SK-N-SH (cell line): ENCODE results near the gene CDK3. TPM values are rescaled to one million over a fixed set of nuclear protein-coding genes. Genes with fewer than 3 reads are reported as not detected.

Source experiments
- CTCF ChIA-PET: fragments of 300-600, 350-600 bp; formaldehyde crosslinking; extraction: SDS; loops from one replicate; lab custom pipeline; 2021; lab: Yijun Ruan, JAX
- POLR2A ChIA-PET: fragments of 350-600 bp; sonication (Branson Sonifier 250); formaldehyde crosslinking; extraction: SDS; loops from one replicate; lab custom pipeline; 2020; ENCODE audit warnings: antibody characterized with exemption, inconsistent platforms; lab: Yijun Ruan, JAX
- DNase-seq: peaks from one replicate; pipeline ENCODE4 v3.0.0; 2012
- H2AFZ ChIP-seq: fragments of 200-600 bp; sonication (generic); 2 replicates; pipeline ENCODE4 v1.8.1; 2016; ENCODE audit warnings: antibody characterized with exemption, mild to moderate bottlenecking, low read depth
- H3F3A ChIP-seq: fragments of 200-600 bp; sonication (generic); replicated peaks from 2 replicates; pipeline ENCODE3; 2016; ENCODE audit warnings: antibody characterized with exemption, mild to moderate bottlenecking; ENCODE audit not compliant: insufficient read depth
- H3K27ac ChIP-seq, 2 experiments: fragments of 200-500 bp in 1 of 2; fragments of 200-600 bp in 1 of 2; sonication (Bioruptor generic) in 1 of 2; sonication (generic), shearing (Covaris generic) in 1 of 2; 2 replicates each; pipeline versions ENCODE4 v1.5.1 to v1.6.1; 2014 to 2016; ENCODE audit warnings: low read depth in 2 of 2, inconsistent platforms in 1 of 2, low read length in 1 of 2, mild to moderate bottlenecking in 1 of 2, mixed read lengths in 1 of 2
- H3K27me3 ChIP-seq: fragments of 200-600 bp; sonication (generic), shearing (Covaris generic); 2 replicates; pipeline ENCODE4 v1.6.1; 2016; ENCODE audit warnings: mixed run types; ENCODE audit not compliant: insufficient read depth
- H3K36me3 ChIP-seq, 2 experiments: fragments of 200-500 bp in 1 of 2; fragments of 200-600 bp in 1 of 2; sonication (Bioruptor generic) in 1 of 2; sonication (generic) in 1 of 2; replicated peaks in 1 of 2; 2 replicates each; pipeline versions ENCODE3 to v1.5.1; 2014 to 2016; ENCODE audit warnings: low read length in 1 of 2, mild to moderate bottlenecking in 1 of 2; ENCODE audit not compliant: insufficient read depth in 2 of 2, control insufficient read depth in 1 of 2
- H3K4me1 ChIP-seq, 2 experiments: fragments of 200-500 bp in 1 of 2; fragments of 200-600 bp in 1 of 2; sonication (Bioruptor generic) in 1 of 2; sonication (generic), shearing (Covaris generic) in 1 of 2; 2 replicates each; pipeline versions ENCODE4 v1.5.1 to v1.6.1; 2014 to 2016; ENCODE audit warnings: low read depth in 1 of 2, low read length in 1 of 2, mixed run types in 1 of 2; ENCODE audit not compliant: insufficient read depth in 2 of 2, control insufficient read depth in 1 of 2
- H3K4me2 ChIP-seq: fragments of 200-600 bp; sonication (generic), shearing (Covaris generic); 2 replicates; pipeline ENCODE4 v1.6.1; 2017; ENCODE audit warnings: mixed run types
- H3K4me3 ChIP-seq, 2 experiments: fragments of 200-500 bp in 1 of 2; fragments of 200-600 bp in 1 of 2; sonication (Bioruptor generic) in 1 of 2; sonication (generic), shearing (Covaris generic) in 1 of 2; 2 replicates each; pipeline versions ENCODE4 v1.5.1 to v1.8.1; 2014 to 2016; ENCODE audit warnings: low read depth in 2 of 2, inconsistent platforms in 1 of 2, low read length in 1 of 2, mild to moderate bottlenecking in 1 of 2, mixed read lengths in 1 of 2, moderate library complexity in 1 of 2
- H3K79me2 ChIP-seq: fragments of 200-600 bp; sonication (generic); 2 replicates; pipeline ENCODE4 v1.8.1; 2017; ENCODE audit warnings: mild to moderate bottlenecking; ENCODE audit not compliant: insufficient read depth
- H3K9ac ChIP-seq: fragments of 200-600 bp; sonication (generic); 2 replicates; pipeline ENCODE4 v1.6.1; 2017; ENCODE audit warnings: mixed run types
- H3K9me2 ChIP-seq: fragments of 200-600 bp; sonication (generic); 2 replicates; pipeline ENCODE4 v1.6.1; 2017; ENCODE audit warnings: mixed run types
- H3K9me3 ChIP-seq: fragments of 200-600 bp; sonication (generic); 2 replicates; pipeline ENCODE4 v1.6.1; 2017; ENCODE audit warnings: mixed run types, mild to moderate bottlenecking, moderate library complexity
- H4K20me1 ChIP-seq: fragments of 200-600 bp; sonication (generic); 2 replicates; pipeline ENCODE4 v1.6.1; 2017; ENCODE audit warnings: mild to moderate bottlenecking, mixed run types; ENCODE audit not compliant: insufficient read depth
- CHD2 ChIP-seq: fragments of 150-350 bp; IDR thresholded peaks from 2 replicates; pipeline ENCODE4 v1.6.1; 2018; ENCODE audit warnings: low read length; ENCODE audit not compliant: partially characterized antibody
- ELF1 ChIP-seq: IDR thresholded peaks from 2 replicates; pipeline ENCODE4 v1.4.0; 2012
- EP300 ChIP-seq, 2 experiments: IDR thresholded peaks; 2 replicates each; pipeline versions ENCODE4 v1.4.0 to v1.6.1; 2012; ENCODE audit warnings: borderline replicate concordance in 1 of 2, low read depth in 1 of 2, low read length in 1 of 2
- EZH2phosphoT487 ChIP-seq: fragments of 200-600 bp; sonication (generic); IDR thresholded peaks from 2 replicates; pipeline ENCODE4 v1.6.1; 2017; ENCODE audit warnings: low read depth, mixed run types, mild to moderate bottlenecking, antibody characterized with exemption, moderate library complexity, borderline replicate concordance
- FOSL2 ChIP-seq: IDR thresholded peaks from 2 replicates; pipeline ENCODE4 v1.4.0; 2012; ENCODE audit warnings: low read depth, mild to moderate bottlenecking, moderate library complexity, borderline replicate concordance
- FOXJ3 ChIP-seq: sonication (generic); formaldehyde crosslinking; IDR thresholded peaks from 2 replicates; pipeline ENCODE4 v1.5.1; 2020; ENCODE audit warnings: mild to moderate bottlenecking, missing genetic modification reagents
- FOXM1 ChIP-seq: IDR thresholded peaks from 2 replicates; pipeline ENCODE4 v1.4.0; 2012; ENCODE audit warnings: low read depth, mild to moderate bottlenecking
- GABPA ChIP-seq: IDR thresholded peaks from 2 replicates; pipeline ENCODE4 v1.4.0; 2012; ENCODE audit warnings: low read depth, mild to moderate bottlenecking
- GATA2 ChIP-seq: sonication (generic); formaldehyde crosslinking; IDR thresholded peaks from 2 replicates; pipeline ENCODE4 v1.5.0; 2020; ENCODE audit warnings: mild to moderate bottlenecking, missing genetic modification reagents
- JUND ChIP-seq: IDR thresholded peaks from 2 replicates; pipeline ENCODE4 v1.4.0; 2012
- MEF2A ChIP-seq: IDR thresholded peaks from 2 replicates; pipeline ENCODE4 v1.4.0; 2012; ENCODE audit warnings: low read depth, borderline replicate concordance
- MXI1 ChIP-seq: IDR thresholded peaks from 2 replicates; pipeline ENCODE4 v1.6.1; 2012; ENCODE audit warnings: mild to moderate bottlenecking, low read depth, low read length, improper control_type of control experiment
- NFIC ChIP-seq: IDR thresholded peaks from 2 replicates; pipeline ENCODE4 v1.4.0; 2012; ENCODE audit warnings: borderline replicate concordance
- NRF1 ChIP-seq: IDR thresholded peaks from 2 replicates; pipeline ENCODE4 v1.6.1; 2012; ENCODE audit warnings: low read depth, mild to moderate bottlenecking, low read length
- POLR2AphosphoS5 ChIP-seq: IDR thresholded peaks from 2 replicates; pipeline ENCODE4 v1.6.1; 2012; ENCODE audit warnings: low read depth, low read length
- RAD21 ChIP-seq: IDR thresholded peaks from 2 replicates; pipeline ENCODE4 v1.6.1; 2012; ENCODE audit warnings: mild to moderate bottlenecking, low read length
- RCOR1 ChIP-seq: fragments of 150-350 bp; IDR thresholded peaks from 2 replicates; pipeline ENCODE4 v1.6.1; 2017; ENCODE audit warnings: antibody characterized with exemption, low read length
- RFX5 ChIP-seq: IDR thresholded peaks from 2 replicates; pipeline ENCODE4 v1.6.1; 2012; ENCODE audit warnings: mild to moderate bottlenecking, improper control_type of control experiment, low read length
- RXRA ChIP-seq: IDR thresholded peaks from 2 replicates; pipeline ENCODE4 v1.4.0; 2012; ENCODE audit warnings: low read depth, mild to moderate bottlenecking, borderline replicate concordance
- SIN3A ChIP-seq: IDR thresholded peaks from 2 replicates; pipeline ENCODE4 v1.6.1; 2012; ENCODE audit warnings: low read depth, mild to moderate bottlenecking, low read length, moderate library complexity, borderline replicate concordance
- SMC3 ChIP-seq: IDR thresholded peaks from 2 replicates; pipeline ENCODE4 v1.6.1; 2012; ENCODE audit warnings: low read depth, low read length, improper control_type of control experiment
- TAF1 ChIP-seq: IDR thresholded peaks from 2 replicates; pipeline ENCODE4 v1.6.1; 2012; ENCODE audit warnings: low read depth, mild to moderate bottlenecking, low read length, moderate library complexity, borderline replicate concordance
- TCF12 ChIP-seq: IDR thresholded peaks from 2 replicates; pipeline ENCODE4 v1.4.0; 2012
- TEAD4 ChIP-seq: IDR thresholded peaks from 2 replicates; pipeline ENCODE4 v1.4.0; 2012; ENCODE audit warnings: mild to moderate bottlenecking, borderline replicate concordance; ENCODE audit not compliant: insufficient read depth
- YY1 ChIP-seq: IDR thresholded peaks from 2 replicates; pipeline ENCODE4 v1.4.0; 2012; ENCODE audit warnings: low read depth, mild to moderate bottlenecking
- WGBS: methylation state at CpG from one replicate; pipeline ENCODE4 v1.1.6; 2017; ENCODE audit warnings: low lambda C conversion rate; 5-methylcytosine and 5-hydroxymethylcytosine counted together
- polyA plus RNA-seq, 3 experiments: library from polyadenylated mRNA; depleted of rRNA; stranded (reverse); fragments of >200 nt; gene quantifications; 2 replicates each; pipeline ENCODE4 v1.2.3, GENCODE V29; 2012
- TF ChIP-seq, protein P1 (sequence below): IDR thresholded peaks from 2 replicates; pipeline ENCODE4 v1.4.0; 2012; ENCODE audit warnings: low read depth, borderline replicate concordance
- TF ChIP-seq, protein P2 (sequence below): IDR thresholded peaks from 2 replicates; pipeline ENCODE4 v1.4.0; 2012; ENCODE audit warnings: low read depth
- TF ChIP-seq, protein P3 (sequence below): fragments of 150-350 bp; IDR thresholded peaks from 2 replicates; pipeline ENCODE4 v1.6.1; 2017; ENCODE audit warnings: antibody characterized with exemption, low read length, low read depth, borderline replicate concordance
- TF ChIP-seq, protein P4 (sequence below): fragments of 150-350 bp; IDR thresholded peaks from 2 replicates; pipeline ENCODE4 v1.6.1; 2016; ENCODE audit warnings: mild to moderate bottlenecking, low read depth, low read length
- TF ChIP-seq, protein P5 (sequence below): IDR thresholded peaks from 2 replicates; pipeline ENCODE4; 2012

The CDK3 gene
- polyA plus RNA-seq, 1 of the 3 experiments (the other 2 are of a cell fraction) = 14.6 TPM

DNA sequence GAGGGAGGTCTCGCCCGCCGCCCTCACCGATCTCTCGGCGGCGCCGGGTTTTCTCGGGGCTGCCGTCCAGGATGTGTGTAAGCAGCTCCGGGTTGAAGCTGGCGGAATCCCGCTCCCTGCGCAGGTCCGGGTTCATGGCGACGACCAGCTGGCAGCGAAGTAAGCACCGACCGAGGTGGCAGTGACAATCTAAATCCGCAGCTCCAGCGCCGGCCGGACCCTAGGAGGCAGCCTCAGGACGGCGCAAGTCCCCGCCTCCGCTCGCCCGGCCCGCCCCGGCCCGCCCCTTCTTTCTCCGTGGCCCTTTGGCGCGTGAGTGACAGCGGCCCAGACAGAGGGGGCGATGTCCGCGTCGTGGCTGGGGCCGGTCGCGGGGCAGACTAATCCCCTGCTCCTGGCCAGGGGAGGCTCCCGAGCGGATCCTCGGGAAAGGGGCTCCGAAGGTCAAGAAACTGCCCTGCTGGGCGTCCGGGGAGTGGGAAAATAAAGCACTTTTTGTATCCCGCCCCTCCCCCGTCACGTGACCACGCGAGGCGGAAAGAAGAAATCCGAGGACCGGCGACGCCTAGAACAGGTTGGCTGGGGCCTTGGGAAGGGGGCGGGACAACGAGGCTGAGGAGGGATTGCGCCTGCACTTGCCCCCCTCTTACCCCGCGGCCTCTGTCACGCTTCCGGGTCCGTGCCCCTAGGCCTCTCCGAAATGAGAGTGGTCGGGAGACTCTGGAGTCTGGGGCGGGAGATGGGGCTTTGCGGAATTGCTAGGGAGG lies 21.5 kb upstream of the CDK3 start, which contains the start of the genes ACOX1 and TEN1:
Gene ACOX1 (minus strand): TSS at position 229 of the 767 bp plus-strand sequence. CDS start 93 bp downstream, at position 136.
Gene TEN1 (plus strand): TSS at position 303 of the 767 bp plus-strand sequence. CDS start 6,953 bp downstream, outside the sequence.
- peaks cover 0 to 20% of the 10 kb centered on the region in 2 experiments; a peak in 3 of 4 replicates for H3K4me1 ChIP-seq
- H3K4me2 ChIP-seq = peak within 1 kb of the TSS; percentile 88
- under 1% methylated on average over 48 of the region's 72 CpGs for WGBS
- H3K36me3 ChIP-seq = peaks cover 2 to 22% of the 10 kb centered on the region in 2 experiments
- peaks cover 45% of the 10 kb centered on the region for H3F3A ChIP-seq
- ChIA-PET POLR2A (interaction anchor here (0.6 to 1.7 kb wide), 7 partner anchors 10 to 106 kb away, joined by 3 to 6 read pairs (median 3); partner anchors contain the start of genes FBF1 and TRIM65), CTCF (interaction anchor here (0.8 to 1.8 kb wide), 12 partner anchors 9 to 406 kb away, joined by 3 to 6 read pairs (median 4); partner anchors contain the start of genes CDK3, MRPL38, TRIM47 and WBP2)
- no peaks in the 10 kb centered on the region for H3K9me3 ChIP-seq
- H3K27me3 ChIP-seq = no peaks in the 10 kb centered on the region
- H2AFZ ChIP-seq = peak within 1 kb of the TSS; percentile 92
- peak within 1 kb of the TSS; percentile 96 to 98 for H3K27ac ChIP-seq
- H3K4me3 ChIP-seq = peak within 1 kb of the TSS; percentile 68 to 87
- peaks cover 65% of the 10 kb centered on the region for H3K79me2 ChIP-seq
- no peaks in the 10 kb centered on the region for H3K9me2 ChIP-seq
- no peaks in the 10 kb centered on the region for H4K20me1 ChIP-seq
- peak; percentile 97 for DNase-seq
- H3K9ac ChIP-seq = peak within 1 kb of the TSS; percentile 93
- TF ChIP-seq MXI1 (peak; percentile 90), TEAD4 (no peak), TCF12 (peak; percentile 21; the same call in 1 of the 2 replicates), RXRA (no peak), SIN3A (peak; percentile 92), RAD21 (no peak), NFIC (0 out of 2 replicates have a peak, but pooled peaks have one; percentile 27), EP300 (IDR thresholded peaks at IDR 0.05; ENCODE audit: borderline replicate concordance in 1 of 2, low read depth in 1 of 2, low read length in 1 of 2) (peak; percentile 37 to 43; a peak in 2 of 4 replicates), FOXM1 (no peak), RFX5 (no peak; the same call in 1 of the 2 replicates), MEF2A (no peak), NRF1 (peak; percentile 60), ELF1 (peak; percentile 99), FOSL2 (no peak), FOXJ3 (CRISPR knock-in tag) (no peak; the same call in 1 of the 2 replicates), CHD2 (peak; percentile 55), YY1 (peak; percentile 86; the same call in 1 of the 2 replicates), SMC3 (no peak), EZH2phosphoT487 (no peak), TAF1 (peak; percentile 94), POLR2AphosphoS5 (peak; percentile 98), RCOR1 (no peak), GABPA (peak; percentile 79), JUND (no peak), GATA2 (CRISPR knock-in tag) (no peak)
- TF ChIP-seq, protein P1, sequence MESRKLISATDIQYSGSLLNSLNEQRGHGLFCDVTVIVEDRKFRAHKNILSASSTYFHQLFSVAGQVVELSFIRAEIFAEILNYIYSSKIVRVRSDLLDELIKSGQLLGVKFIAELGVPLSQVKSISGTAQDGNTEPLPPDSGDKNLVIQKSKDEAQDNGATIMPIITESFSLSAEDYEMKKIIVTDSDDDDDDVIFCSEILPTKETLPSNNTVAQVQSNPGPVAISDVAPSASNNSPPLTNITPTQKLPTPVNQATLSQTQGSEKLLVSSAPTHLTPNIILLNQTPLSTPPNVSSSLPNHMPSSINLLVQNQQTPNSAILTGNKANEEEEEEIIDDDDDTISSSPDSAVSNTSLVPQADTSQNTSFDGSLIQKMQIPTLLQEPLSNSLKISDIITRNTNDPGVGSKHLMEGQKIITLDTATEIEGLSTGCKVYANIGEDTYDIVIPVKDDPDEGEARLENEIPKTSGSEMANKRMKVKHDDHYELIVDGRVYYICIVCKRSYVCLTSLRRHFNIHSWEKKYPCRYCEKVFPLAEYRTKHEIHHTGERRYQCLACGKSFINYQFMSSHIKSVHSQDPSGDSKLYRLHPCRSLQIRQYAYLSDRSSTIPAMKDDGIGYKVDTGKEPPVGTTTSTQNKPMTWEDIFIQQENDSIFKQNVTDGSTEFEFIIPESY = no peak
- TF ChIP-seq, protein P2, sequence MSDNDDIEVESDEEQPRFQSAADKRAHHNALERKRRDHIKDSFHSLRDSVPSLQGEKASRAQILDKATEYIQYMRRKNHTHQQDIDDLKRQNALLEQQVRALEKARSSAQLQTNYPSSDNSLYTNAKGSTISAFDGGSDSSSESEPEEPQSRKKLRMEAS = peak; percentile 93
- TF ChIP-seq, protein P3, sequence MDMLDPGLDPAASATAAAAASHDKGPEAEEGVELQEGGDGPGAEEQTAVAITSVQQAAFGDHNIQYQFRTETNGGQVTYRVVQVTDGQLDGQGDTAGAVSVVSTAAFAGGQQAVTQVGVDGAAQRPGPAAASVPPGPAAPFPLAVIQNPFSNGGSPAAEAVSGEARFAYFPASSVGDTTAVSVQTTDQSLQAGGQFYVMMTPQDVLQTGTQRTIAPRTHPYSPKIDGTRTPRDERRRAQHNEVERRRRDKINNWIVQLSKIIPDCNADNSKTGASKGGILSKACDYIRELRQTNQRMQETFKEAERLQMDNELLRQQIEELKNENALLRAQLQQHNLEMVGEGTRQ = peak; percentile 91
- TF ChIP-seq, protein P4, sequence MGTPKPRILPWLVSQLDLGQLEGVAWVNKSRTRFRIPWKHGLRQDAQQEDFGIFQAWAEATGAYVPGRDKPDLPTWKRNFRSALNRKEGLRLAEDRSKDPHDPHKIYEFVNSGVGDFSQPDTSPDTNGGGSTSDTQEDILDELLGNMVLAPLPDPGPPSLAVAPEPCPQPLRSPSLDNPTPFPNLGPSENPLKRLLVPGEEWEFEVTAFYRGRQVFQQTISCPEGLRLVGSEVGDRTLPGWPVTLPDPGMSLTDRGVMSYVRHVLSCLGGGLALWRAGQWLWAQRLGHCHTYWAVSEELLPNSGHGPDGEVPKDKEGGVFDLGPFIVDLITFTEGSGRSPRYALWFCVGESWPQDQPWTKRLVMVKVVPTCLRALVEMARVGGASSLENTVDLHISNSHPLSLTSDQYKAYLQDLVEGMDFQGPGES = no peak
- TF ChIP-seq, protein P5, sequence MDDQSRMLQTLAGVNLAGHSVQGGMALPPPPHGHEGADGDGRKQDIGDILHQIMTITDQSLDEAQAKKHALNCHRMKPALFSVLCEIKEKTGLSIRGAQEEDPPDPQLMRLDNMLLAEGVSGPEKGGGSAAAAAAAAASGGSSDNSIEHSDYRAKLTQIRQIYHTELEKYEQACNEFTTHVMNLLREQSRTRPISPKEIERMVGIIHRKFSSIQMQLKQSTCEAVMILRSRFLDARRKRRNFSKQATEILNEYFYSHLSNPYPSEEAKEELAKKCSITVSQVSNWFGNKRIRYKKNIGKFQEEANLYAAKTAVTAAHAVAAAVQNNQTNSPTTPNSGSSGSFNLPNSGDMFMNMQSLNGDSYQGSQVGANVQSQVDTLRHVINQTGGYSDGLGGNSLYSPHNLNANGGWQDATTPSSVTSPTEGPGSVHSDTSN = peak; percentile 99
